Stimulated activated CD8-positive, alpha-beta memory T cell treated with anti-CD3 and anti-CD28 coated beads, Interleukin-4, amount 100 ng/mL, for 1 hour (primary cell): ENCODE data around the gene CREBRF.
"Not testable (repeated sequence)": the region's sequence is repeated elsewhere in the genome, so short reads cannot be mapped to it uniquely, and the experiment has no call there.

Experiments
- DNase-seq, 2 donors: peaks; one replicate each; pipeline ENCODE4 v3.0.0-alpha.2; 2020; ENCODE audit warnings: low read depth in 2 of 2, low spot score in 1 of 2

The CREBRF gene

DNA sequence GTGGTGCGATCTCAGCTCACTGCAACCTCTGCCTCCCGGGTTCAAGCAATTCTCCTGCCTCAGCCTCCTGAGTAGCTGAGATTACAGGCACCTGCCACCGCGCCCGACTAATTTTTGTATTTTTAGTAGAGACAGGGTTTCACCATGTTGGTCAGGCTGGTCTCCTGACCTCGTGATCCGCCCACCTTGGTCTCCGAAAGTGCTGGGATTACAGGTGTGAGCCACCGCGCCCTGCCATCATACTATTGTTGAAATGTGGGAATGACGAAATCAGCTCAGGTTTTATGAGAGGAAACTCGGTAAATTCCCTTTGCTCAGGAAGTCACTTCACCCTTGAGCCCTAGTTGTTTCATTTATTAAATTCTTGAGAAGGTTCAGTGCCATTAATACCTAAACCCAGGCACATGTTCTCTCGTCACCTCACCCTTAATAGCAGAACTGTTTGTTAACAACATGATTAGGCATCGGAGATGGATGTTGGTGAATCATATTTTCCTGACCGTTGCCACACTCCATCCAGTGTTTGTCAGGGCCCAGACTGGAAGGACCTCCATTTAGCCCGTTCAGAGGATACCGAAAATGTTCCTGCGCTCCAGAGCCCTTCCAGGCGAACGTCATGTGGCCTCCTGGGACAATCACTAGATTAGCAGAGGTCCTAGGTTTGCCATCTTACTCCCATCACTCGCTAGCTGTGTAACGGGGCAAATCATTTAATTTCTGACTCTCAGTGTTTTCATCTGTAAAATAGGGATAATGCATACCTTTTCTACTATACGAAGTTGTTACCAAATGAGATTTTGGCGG lies 20.0 kb upstream of the CREBRF start:
- DNase-seq, result no peak

DNA sequence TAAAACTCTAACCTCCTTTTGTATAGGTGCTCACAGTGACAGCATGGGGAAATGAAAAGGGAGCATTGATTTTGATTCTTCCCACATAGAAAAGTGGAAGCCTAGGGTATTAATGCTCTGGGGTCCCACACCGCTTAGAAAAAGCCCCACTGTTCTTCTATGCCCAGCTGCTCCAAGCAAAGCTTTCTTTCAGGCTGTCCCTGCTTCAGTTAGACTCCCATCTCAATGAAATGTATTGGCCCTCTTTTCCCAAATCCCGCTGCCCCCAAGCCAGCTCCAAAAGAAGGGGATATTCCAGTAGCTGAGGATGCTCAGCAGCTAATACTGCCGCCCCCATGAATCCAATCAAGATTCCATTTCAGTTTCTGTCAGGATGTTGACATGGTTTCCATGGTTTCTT lies 17.0 kb upstream of the CREBRF start:
- DNase-seq, result no peak

DNA sequence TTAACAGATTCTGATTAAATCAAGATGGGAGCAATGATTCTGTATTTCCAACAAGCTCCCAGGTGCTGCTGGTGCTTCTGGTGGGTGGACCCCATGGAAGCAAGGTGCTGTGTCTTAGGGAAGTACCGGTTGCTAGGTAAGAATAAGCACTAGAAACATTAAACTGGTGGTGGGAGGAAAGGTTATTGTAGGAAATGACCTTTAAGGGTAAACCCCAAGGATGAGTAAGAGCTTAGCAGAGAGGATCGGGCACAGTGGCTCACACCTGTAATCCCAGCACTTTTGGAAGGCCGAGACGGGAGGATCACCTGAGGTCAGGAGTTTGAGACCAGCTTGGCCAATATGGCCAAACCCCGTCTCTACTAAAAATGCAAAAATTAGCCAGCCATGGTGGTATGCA lies 16.2 kb upstream of the CREBRF start:
- DNase-seq, result no peak

DNA sequence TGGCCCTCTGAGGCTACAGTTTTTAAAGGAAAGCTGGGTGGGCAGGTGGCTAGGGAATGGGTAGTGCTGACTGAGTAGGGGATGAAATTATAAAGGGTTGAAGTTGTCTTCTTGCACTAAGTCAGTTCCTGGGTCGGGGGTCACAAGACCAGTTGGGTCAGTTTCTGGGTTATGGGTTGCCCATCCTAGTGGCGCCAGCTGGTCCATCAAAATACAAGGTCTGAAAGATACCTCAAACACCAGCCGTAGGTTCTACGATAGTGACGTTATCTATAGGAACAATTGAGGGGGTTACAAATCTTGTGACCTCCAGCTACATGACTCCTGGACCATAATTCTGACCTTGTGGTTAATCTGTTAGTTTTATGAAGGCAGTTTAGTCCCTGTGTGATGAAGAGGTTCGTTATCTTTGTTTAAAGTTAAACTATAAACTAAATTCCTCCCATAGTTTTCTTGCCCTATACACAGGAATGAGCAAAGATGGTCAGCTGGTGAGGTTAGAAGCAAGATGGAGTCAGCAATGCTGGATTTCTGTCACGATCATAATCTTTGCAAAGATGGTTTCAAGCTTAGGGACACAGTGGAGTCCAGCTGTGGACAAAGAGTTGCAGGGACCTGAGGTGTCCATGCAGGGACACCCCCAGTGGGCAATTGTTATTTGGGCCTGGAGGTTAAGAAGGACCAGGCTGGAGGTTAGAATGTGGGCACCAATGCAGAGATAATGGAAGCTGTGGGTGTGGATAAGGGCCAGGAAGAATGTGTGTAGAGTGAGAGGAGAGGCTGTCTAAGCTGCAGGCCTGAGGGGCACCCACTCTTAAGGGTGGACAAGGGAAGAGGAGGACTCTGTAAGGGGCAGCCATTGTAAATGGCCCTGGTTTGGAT lies 14.0 kb upstream of the CREBRF start:
- DNase-seq, result no peak

DNA sequence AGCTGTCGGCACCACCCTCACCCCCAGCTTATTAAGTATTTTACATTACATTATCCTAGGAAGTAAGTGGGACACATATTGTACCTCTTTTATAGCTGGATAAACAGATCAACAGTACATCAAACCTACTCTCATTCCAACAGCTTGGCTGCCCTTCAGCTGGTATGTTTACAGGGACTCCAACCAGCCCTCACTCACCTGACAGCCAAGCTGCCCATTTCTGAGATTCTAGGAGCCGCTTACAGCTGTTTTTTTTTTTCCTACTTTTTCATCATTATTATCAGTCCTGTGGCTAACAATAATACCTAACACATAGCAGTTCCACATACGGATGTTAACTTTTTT lies 13.4 kb upstream of the CREBRF start:
- no peak for DNase-seq

DNA sequence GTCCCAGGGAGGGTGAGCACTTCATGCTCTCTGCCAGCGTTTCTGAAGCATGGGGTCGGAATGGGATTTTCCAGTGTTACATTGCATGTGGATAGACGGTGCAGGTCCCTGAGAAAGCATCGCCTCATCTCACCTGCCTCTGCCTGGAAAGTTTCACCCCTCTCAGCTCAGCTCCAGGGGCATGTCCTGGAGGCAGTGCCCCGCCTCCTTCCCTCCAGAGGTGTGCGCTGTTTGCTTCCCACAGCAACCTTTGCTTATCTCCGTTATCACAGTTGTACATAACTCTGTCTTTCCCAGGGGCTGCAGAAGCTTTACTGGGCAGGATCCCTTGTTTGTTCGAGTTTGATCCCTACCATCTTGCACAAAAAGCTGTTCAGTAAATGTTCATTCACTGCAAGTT lies 10.7 kb upstream of the CREBRF start:
- DNase-seq, result no peak

DNA sequence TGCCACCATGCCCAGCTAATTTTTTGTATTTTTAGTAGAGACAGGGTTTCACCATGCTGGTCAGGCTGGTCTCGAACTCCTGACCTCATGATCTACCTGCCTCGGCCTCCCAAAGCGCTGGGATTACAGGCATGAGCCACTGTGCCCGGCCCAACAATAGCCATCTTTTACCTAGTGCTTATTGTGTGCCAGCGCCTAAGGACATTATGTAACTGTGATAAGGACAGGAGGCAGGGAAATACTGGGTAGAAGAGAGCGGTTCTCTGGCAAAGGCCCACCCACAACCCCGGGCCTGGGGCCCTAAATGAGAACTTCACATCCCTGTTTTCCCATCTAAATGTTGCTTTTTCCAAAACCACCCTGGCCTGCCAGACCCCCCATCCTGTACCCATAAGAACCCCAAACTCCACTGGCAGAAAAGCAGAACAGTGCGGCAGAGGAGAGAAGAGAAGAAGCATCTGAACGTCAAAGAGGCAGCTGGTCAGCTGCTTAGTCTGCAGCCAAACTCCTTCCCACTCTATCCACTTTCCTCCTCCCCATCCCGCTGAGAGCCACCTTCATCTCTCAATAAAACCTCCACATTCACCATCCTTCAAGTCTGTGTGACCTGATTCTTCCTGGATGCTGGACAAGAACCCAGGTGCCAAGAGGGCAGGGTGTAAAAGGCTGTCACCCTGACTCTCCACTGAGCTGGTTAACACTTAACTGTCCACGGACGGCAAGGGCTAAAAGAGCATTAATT lies 8.9 kb upstream of the CREBRF start:
- not testable (repeated sequence) for DNase-seq

DNA sequence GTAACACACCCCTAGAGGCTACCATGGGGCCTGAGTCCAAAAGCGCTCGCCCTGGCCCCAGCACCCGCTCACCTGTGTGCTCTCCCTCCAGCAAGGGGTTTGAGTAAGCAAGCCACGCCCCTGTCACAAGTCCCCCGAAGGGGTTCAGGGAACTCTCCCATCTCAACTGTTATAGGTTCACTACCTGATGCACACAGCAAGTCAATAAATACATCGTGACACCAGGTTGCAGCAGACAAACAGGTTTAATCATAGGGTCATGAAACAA lies 8.4 kb upstream of the CREBRF start:
- DNase-seq, result no peak

DNA sequence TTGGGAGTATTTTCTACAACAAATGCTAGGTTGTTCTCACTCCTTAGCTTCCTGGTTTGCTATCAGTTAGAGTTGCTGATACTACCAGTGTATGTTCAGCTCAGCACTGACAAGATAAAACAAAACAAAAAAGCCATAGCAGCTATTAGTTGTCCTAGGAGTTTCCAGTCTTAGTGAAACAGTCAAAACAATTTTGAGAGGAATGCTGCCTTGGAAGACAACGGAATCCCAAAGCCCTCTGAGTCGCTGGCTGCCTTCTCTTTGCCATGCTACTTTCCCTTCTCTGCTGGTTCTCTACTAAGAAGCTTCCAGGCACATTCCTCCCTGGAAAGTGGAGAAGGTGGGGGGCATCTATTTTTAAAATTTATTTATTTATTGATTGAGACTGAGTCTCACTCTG lies 5.4 kb upstream of the CREBRF start:
- no peak for DNase-seq

DNA sequence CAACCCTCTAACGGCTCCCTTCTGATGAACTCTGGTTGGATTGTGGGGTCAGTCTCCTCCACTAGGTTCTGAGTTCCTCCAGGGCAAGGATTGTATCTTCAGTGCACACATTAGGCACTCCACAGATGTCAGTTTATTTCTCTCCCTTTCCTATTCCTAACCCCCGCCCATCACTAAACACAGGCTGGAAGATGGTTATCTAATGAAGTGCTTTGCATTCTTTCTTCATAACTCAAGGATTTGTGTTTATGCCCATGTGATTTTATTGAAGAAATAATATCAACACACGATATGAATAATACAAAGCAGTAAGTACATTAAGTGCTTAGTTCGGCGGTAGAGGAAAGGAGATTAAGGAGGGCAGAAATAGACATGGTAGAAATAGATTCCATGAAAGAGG lies 4.4 kb upstream of the CREBRF start:
- no peak for DNase-seq

DNA sequence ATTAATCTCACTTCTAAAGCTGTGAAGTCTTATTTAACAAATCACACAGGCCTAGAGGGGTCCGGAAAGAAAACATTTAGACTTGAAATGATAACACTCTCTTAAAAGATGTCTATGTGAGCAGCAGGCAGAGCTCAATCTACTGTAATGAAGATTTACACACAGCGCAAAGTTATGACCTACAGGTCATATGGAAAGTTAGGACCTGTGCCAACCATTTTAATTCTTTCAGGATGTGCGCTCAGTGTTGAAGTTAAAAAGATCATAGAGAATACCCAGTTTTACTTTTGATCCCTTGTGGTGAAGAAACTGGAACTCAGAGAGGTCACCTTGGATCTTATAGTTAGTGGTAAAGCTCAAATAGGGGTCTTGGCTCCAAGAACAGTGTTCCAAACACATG lies 3.1 kb upstream of the CREBRF start:
- DNase-seq, result no peak

DNA sequence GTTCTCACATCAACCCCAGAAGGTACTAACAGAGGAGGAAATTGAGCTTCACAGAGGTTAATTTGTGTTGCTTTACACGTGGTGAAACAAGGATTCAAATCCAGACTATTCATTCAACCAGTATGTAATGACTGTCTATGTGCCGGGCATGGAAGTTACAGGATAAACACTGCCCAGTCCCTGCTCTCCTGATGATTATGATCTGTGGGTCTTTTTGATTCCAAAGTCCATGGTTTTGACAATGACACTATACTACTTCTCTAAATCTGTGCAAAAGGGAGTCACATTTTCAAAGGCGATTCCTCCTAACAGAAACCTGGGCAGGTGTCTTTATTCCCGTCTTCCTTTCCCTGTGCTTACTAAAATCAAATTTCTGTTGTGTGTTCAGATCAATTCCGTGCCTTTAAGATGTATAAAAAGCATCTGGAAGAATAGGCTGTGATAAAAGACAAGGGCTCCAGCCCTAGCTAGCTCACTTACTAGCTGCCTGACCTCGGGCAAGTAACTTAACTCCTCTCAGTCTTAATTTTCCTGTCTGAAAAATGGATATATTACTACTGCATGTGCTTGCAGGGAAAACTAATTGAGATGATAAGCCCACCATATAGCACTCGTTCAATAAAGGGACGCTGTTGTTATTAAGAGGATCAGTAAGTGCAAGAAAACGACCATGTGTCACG lies 970 bp upstream of the CREBRF start:
- no peak for DNase-seq

DNA sequence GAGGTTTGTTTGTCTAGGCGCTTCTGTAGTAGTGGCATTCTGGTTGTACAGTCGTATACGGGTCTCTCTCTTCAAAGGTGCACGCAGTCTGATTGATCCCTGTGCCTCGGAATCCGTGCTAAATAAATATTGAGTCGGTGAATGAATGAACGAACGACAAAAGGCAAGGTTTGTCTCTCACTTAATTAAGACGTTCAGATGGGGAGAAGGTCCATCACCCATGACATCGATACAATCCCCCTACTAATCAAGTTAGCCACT lies 500 bp upstream of the CREBRF start:
- DNase-seq, result no peak

DNA sequence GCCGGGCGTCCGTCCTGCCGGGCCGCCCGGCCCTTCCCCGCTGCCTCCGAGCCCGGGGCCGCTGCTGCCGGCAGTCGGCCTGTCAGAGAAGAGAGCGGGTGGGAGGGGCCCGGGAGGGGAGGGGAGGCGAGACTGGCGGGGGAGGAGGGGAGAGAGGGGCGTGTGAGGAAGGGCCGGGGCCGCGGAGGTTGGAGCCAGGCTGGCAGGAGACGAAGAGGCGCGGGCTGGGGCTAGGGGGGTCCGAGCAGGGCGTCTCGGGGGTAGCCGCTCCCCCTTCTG lies 570 bp downstream of the CREBRF start:
- no peak for DNase-seq

DNA sequence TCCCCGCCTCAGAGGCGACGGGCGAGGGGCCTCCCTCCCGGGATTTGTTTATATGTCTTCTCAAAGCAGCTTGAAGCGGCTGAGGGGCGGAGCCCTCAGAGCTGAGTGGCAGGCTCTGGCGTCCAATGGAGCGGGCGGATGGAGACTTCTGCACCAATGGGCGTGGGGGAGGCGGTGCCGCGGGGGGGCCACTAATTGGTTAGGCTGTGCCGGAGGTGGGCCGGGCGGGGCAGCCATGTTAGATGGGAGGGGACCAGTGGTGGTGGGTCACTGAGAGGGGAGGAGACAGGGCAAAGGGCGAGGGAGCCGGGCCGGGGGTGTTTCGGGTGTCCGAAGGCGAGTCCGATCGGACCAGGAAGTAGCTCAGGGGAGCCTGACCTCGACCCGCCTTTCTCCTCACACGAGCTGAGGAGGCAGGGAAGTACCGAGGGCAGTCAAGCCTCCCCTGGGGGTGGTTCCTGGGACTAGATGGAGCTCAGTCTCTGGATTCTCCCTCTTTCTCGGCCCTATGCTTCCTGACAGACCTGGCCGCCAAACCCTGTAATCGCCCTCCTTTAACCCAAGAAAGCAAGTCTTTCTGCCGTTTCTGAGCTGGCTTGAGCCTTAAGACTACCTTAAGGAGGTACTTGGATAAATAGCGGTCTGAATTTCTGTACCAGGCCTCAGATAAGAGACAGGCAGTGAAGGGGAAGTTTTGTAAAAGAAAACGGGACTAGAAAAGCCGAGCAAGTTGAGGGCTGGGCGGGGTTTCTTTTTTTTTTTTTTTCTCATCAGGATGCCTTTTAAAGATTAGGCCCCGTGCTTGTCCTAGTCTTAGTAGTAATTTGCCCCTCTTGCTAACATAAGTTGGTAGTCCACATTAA lies 1.1 kb downstream of the CREBRF start:
- peak; percentile 97 to 98 for DNase-seq

DNA sequence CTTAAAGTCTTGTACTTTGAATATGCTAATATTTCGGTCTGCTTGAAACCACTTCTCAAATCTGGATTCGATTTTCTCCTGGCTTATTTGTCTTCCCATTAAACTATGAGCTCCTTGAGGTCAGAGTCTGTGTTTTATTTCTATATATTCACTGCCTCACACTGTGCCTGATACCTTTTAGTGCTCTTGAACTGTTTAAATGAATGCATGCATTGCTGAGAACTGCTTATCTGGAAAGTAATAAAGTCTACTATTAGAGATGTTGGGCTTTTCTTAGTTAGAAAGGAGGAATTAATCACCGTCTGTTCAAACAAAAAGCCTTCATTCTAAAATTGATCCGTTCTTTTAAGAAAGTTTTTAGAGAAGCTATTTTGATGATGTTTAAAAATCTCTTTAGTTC lies 6.0 kb downstream of the CREBRF start:
- DNase-seq, result no peak

DNA sequence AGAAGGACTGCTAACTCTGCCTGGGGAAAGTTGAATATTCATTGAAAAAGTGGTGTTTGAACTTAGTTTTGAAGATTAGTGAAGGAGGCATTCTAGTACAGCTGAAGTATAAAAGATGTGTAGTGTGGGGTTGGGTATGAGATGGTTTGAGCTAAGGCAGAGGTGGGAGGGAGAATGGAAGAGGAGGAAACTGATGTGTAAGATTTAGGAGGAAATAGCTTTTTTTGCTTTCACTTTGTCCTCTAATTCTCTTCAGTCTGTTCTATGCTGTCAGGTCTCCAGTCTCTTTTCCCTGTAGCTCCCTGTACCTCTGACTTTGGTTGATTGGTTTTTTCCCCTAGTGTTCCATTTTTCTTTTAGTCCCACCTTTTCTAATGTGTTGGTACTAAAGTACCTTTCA lies 9.0 kb downstream of the CREBRF start:
- no peak for DNase-seq

DNA sequence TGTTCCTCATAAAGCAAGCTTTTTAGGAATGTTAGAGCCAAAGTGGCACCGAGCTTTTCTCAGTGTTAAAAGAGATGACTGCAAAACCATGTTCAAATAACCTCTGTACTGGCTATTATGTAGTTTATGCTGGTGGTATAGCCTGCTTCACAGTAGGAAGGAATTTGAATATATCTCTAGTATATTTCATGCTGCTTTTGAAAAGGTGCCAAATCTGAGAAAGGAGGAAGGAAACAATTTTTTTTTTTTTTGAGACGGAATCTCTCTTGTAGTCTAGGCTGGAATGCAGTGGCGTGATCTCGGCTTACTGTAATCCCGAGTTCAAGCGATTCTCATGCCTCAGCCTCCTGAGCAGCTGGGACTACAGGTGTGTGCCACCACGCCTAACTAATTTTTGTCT lies 13.5 kb downstream of the CREBRF start:
- DNase-seq, result no peak

DNA sequence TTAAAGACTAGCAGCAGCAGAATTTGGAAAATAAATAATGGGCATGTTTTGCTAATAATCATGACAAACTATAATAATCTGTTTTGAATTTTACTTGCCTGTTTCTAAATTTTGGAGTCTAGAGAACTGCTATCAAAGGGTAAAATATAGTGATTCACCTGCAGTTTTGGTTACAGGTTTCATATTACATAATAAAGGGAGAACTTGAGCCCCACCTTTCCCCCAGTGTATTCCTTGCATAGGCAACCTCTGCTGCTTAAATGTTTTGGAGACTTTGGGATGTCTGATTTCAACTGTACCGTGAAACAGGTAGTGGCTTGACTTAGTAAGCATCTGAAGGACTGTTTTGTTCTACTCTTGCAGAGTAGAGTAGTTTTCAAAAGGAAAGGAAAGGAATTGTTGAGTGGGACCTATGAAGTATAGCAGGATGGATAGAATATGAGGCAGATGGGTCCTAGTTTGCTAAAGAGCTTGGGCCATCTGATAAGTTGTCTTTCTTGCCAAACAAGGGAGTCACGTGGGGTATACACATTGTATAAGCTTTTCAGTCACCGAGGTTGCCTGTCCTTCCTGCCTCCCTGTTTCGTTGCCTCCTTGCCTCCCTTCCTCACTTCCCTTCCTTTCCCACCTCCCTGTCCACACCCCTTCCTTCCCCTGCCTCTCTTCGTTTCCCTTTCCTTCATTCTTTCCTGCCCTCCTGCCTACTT lies 19.1 kb downstream of the CREBRF start:
- no peak for DNase-seq

DNA sequence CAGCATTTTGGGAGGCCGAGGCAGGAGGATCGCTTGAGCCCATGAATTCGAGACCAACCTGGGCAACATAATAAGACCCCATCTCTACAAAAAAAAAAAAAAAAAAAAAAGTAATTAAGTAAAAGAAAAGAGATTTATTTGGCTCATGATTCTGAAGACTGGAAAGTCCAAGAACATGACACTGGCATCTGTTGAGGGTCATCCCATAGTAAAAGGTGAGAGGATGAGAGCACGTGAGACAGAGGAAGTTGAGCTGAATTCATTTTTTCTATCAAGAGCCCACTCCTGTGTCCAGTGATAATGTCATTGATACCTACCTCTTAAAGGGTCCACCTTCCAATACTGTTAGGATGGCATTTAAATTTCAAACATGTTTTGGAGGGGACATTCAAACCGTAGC lies 19.8 kb downstream of the CREBRF start:
- DNase-seq, result no peak

DNA sequence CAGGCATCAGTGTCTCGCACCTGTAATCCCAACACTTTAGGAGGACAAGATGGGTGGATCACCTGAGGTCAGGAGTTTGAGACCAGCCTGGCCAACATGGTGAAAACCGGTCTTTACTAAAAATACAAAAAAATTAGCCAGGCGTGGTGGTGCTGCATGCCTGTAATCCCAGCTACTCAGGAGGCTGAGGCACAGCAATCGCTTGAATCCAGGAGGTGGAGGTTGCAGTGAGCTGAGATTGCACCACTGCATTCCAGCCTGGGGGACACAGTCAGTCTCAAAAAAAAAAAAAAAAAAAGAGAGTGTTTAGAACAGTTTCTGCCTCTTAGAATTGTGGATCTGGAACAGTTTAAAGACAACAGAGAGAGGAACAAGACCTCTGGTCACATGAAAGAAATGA lies 20.3 kb downstream of the CREBRF start:
- DNase-seq, result not testable (repeated sequence)
